Left ventricle myocardium inferior (tissue), 1 donor: Measurements from ENCODE around the gene TAF15. TPM values are rescaled to one million over a fixed set of nuclear protein-coding genes. Genes with fewer than 3 reads are reported as not detected.
A peak's percentile ranks its signal among the peaks of the same experiment; 100 is the strongest.

Source experiments
- DNase-seq: peaks from one replicate; pipeline ENCODE4 v3.0.0-alpha.2; 2020
- H3K27ac ChIP-seq: fragments of 200-600 bp; replicated peaks from 2 replicates; pipeline ENCODE4 v1.8.0; 2021
- H3K27me3 ChIP-seq: fragments of 200-600 bp; 2 replicates; pipeline ENCODE4 v1.8.0; 2021; ENCODE audit warnings: low read depth
- H3K36me3 ChIP-seq: fragments of 200-600 bp; 2 replicates; pipeline ENCODE4 v1.8.0; 2021
- H3K4me1 ChIP-seq: fragments of 200-600 bp; 2 replicates; pipeline ENCODE4 v1.8.0; 2021
- H3K4me3 ChIP-seq: fragments of 200-600 bp; 2 replicates; pipeline ENCODE4 v1.8.0; 2021; ENCODE audit warnings: mild to moderate bottlenecking, moderate library complexity
- H3K9me3 ChIP-seq: fragments of 200-600 bp; replicated peaks from 2 replicates; pipeline ENCODE4 v1.8.0; 2021
- CTCF ChIP-seq: fragments of 200-600 bp; IDR thresholded peaks from 2 replicates; pipeline ENCODE4 v1.8.0; 2021; ENCODE audit warnings: antibody characterized with exemption, mild to moderate bottlenecking, borderline replicate concordance
- intact Hi-C: fragments of 100-400 bp; cut with micrococcal nuclease; formaldehyde crosslinking; loops from one replicate; pipeline ENCODE4 v1.11.0; 2022
- long read RNA-seq: library from polyadenylated mRNA; unstranded; transcript quantifications from one replicate; pipeline ENCODE4 v2.0.0, GENCODE V29; 2021
- total RNA-seq: library from RNA; stranded (reverse); fragmentation: NEBNext Ultra II Directional; extraction: Animal tissue kit (Norgen Biotek cat#: 25700); gene quantifications from one replicate; pipeline ENCODE4 v1.2.1, GENCODE V29; 2021
- donor health status: DM: no; HTN: yes; CAD: no; lungs with severe emphysema.

TAF15 gene
- total RNA-seq = 113 TPM
- long read RNA-seq, partial matches to known transcripts = 0 of 2 reads
- long read RNA-seq, other reads (novel, unspliced or antisense) = 1 of 2 reads

DNA sequence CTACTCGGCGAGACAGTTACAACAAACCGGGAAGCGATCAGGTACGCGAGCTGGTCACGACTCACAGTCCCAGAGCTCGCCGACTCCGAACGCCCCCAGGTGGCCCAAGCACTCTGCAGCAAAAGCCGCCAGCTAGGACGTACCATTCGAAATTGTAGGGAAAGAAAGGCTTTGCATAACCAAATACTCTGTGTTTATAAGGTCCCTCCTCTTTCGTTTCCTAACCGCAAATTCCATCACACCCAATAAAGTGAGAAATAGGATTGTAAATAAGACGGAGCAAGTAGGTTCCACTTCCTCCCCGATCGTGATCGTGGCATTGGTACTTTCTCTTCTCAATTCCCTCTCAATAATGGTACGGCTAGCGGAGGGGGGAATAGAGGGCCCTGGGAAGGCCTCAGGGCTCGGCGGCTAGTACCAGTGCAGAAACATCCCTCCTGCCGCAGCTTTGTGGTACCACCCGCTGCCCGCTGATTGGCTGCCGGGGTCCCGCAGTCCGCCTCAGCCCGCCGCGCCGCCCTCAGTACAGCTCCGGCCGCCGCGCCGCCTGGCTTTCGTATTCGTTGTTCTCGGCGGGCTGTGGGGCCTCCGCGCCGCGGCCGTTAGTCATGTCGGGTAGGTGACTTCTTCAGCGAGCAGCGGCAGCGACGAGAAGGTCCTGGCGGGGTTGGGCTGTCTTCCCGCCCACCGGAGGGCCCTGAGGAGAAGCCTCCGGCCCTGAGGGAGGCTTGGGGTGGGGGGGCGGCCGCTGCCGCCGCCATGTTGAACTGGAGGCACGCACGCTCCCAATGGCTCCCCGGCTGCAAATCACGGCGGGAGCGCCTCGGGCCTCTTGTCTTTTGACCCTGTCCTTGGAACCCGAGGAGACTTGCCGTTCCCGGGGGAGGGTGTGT, at the start of gene TAF15:
Gene TAF15 (plus strand): TSS at position 523 of the 893 bp plus-strand sequence. CDS start 86 bp downstream, at position 609.
- Histone ChIP-seq H3K27ac (peak within 1 kb of the TSS; percentile 96), H3K4me1 (peaks cover 56% of the 10 kb centered on the region), H3K9me3 (no peaks in the 10 kb centered on the region), H3K27me3 (no peaks in the 10 kb centered on the region), H3K4me3 (peak within 1 kb of the TSS; percentile 91), H3K36me3 (no peaks in the 10 kb centered on the region)
- DNase-seq = peak; percentile 97
- intact Hi-C loops = no loop called here
- peak; percentile 76 for TF ChIP-seq CTCF

GRCh38 chr17:35760587-35760986, 48.7 kb upstream of the TAF15 start, which contains the start of gene C17orf50:
Gene C17orf50 (plus strand): TSS chr17:35760887. CDS start chr17:35760942, 55 bp downstream.
- Histone ChIP-seq H3K27me3 (no peaks in the 10 kb centered on the region), H3K36me3 (no peaks in the 10 kb centered on the region), H3K9me3 (no peaks in the 10 kb centered on the region), H3K4me3 (no peak within 1 kb of the TSS), H3K27ac (no peak within 1 kb of the TSS), H3K4me1 (peaks cover 12% of the 10 kb centered on the region)
- intact Hi-C loops = no loop called here
- no peak for DNase-seq
- no peak for TF ChIP-seq CTCF

- Histone ChIP-seq H3K36me3 (no peaks in the 10 kb centered on the region), H3K9me3 (no peaks in the 10 kb centered on the region), H3K4me3 (no peak overlapping the region), H3K27me3 (no peaks in the 10 kb centered on the region), H3K4me1 (peaks cover 12% of the 10 kb centered on the region), H3K27ac (no peak overlapping the region)
- TF ChIP-seq CTCF = no peak
- intact Hi-C loops = no loop called here
- no peak for DNase-seq
Measured at GRCh38 chr17:35761601-35762000, 47.7 kb upstream of the TAF15 start.

GRCh38 chr17:35763767-35764122, 45.5 kb upstream of the TAF15 start:
- H3K27ac ChIP-seq = peak overlapping the region; percentile 36
- H3K9me3 ChIP-seq = no peaks in the 10 kb centered on the region
- H3K4me1 ChIP-seq = peaks cover 12% of the 10 kb centered on the region
- no peak for DNase-seq
- no peak for TF ChIP-seq CTCF
- H3K4me3 ChIP-seq = peak overlapping the region; percentile 67
- no peaks in the 10 kb centered on the region for H3K27me3 ChIP-seq
- intact Hi-C loops = no loop called here
- H3K36me3 ChIP-seq = no peaks in the 10 kb centered on the region

DNA sequence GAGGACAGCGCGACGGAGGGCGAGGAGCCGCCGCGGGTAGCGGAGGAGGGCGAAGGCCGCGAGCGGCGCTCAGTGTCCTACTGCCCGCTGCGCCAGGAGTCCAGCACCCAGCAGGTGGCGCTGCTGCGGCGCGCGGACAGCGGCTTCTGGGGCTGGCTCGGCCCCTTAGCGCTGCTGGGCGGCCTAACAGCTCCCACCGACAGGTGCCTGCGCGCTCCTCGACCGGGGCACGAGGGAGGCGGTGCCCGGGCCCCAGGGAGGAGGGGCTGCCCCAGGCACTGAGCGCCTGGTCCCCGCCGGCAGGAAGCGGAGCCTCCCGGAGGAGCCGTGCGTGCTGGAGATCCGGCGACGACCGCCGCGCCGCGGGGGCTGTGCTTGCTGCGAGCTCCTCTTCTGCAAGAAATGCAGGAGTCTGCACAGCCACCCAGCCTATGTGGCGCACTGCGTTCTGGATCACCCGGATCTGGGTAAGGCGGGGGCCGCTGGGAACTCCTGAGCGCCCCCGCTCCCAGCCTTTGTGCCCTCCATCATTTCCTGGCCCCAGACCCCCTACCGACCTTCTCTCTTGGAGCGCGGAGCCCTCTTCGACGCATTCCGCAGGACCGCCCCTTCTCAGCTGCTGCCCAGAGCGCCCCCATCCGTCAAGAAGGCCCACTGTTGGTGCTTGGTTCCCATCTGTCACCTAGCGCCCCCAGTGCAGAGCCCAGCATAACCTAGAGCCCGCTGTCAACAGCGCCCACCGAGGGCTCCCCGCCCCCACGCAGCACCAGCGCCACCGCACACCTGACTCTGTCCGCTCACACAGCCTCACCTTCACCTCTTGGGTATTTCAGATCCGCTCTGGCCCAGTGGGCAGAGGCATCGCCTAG, 44.9 kb upstream of the TAF15 start:
- peaks cover 12% of the 10 kb centered on the region for H3K4me1 ChIP-seq
- peak; percentile 97 for TF ChIP-seq CTCF
- intact Hi-C loops = no loop called here
- no peaks in the 10 kb centered on the region for H3K27me3 ChIP-seq
- H3K4me3 ChIP-seq = peak overlapping the region; percentile 67
- DNase-seq = peak; percentile 86
- peak overlapping the region; percentile 36 for H3K27ac ChIP-seq
- H3K9me3 ChIP-seq = no peaks in the 10 kb centered on the region
- H3K36me3 ChIP-seq = no peaks in the 10 kb centered on the region
